Measurements from ENCODE around the gene FAM120A.

GRCh38 chr9:93577975-93578682 lies 126.6 kb downstream of the FAM120A start:
- no peak for TF ChIP-seq CTCF (IDR thresholded peaks at IDR 0.05)
- TF ChIP-seq POLR2A (IDR thresholded peaks at IDR 0.05) = no peak

Measured in prostate gland (tissue), 2 donors.